Stomach (tissue), 9 donors: Measurements from ENCODE around the gene SLC6A3. TPM values are rescaled to one million over a fixed set of nuclear protein-coding genes. Genes with fewer than 3 reads are reported as not detected.

Experiments
- DNase-seq, 2 donors: peaks; one replicate each; pipeline versions ENCODE4 v3.0.0 to v3.0.0-alpha.2; 2013 to 2019
- H3K27ac ChIP-seq, 5 donors: fragments of 200-600 bp in 4 of 5; sonication (generic) in 4 of 5; one replicate each; pipeline ENCODE4 v1.5.1; 2013 to 2019; ENCODE audit warnings: mild to moderate bottlenecking in 1 of 5, moderate library complexity in 1 of 5
- H3K27me3 ChIP-seq, 3 donors: fragments of 200-600 bp; sonication (generic); one replicate each; pipeline ENCODE4 v1.5.1; 2017 to 2019; ENCODE audit warnings: mixed run types in 1 of 3
- H3K36me3 ChIP-seq, 4 donors: fragments of 200-600 bp; sonication (generic); 1 replicate in 3 of 4; 2 replicates in 1 of 4; pipeline ENCODE4 v1.5.1; 2016 to 2019
- H3K4me1 ChIP-seq, 4 donors: fragments of 200-600 bp; sonication (generic); one replicate each; pipeline ENCODE4 v1.5.1; 2016 to 2019
- H3K4me3 ChIP-seq, 4 donors: fragments of 200-600 bp; sonication (generic) in 3 of 4; one replicate each; pipeline ENCODE4 v1.5.1; 2016 to 2019; ENCODE audit warnings: mild to moderate bottlenecking in 1 of 4
- H3K9me3 ChIP-seq, 4 donors: fragments of 200-600 bp; sonication (generic); one replicate each; pipeline ENCODE4 v1.5.1; 2016 to 2019
- EP300 ChIP-seq: sonication (generic); formaldehyde crosslinking; IDR thresholded peaks from one replicate; pipeline ENCODE4 v1.6.1; 2017; ENCODE audit warnings: antibody characterized with exemption
- POLR2A ChIP-seq, 4 donors: fragments of 450-650 bp; IDR thresholded peaks; one replicate each; pipeline ENCODE4 v1.6.1; 2016; ENCODE audit warnings: antibody characterized with exemption in 4 of 4, control low read depth in 2 of 4, mild to moderate bottlenecking in 1 of 4, moderate library complexity in 1 of 4
- POLR2AphosphoS5 ChIP-seq, 3 donors: sonication (generic); formaldehyde crosslinking; IDR thresholded peaks; one replicate each; pipeline ENCODE4 v1.6.1; 2016; ENCODE audit warnings: antibody characterized with exemption in 3 of 3
- WGBS, 5 donors: extraction: QIAGEN DNeasy Blood & Tissue Kit in 3 of 5; methylation state at CpG; one replicate each; pipeline versions ENCODE4 v1.1.5 to v1.1.7; 2013 to 2018; 5-methylcytosine and 5-hydroxymethylcytosine counted together
- intact Hi-C: fragments of 100-400 bp; cut with DNase I; formaldehyde crosslinking; loops from one replicate; pipeline ENCODE4 v1.15.1; 2023; ENCODE audit warnings: low total_unique reads
- polyA plus RNA-seq, 3 donors: library from polyadenylated mRNA; stranded (reverse); fragments of 200-250 nt; gene quantifications; one replicate each; pipeline ENCODE4 v1.2.3, GENCODE V29; 2013
- total RNA-seq, 5 donors: library from RNA; depleted of rRNA; stranded (reverse); fragments of >200 nt; gene quantifications; one replicate each; pipeline versions ENCODE4 v1.1.0 to v1.2.3, GENCODE V29; 2014 to 2016
- TF ChIP-seq, protein P1 (sequence below), 7 experiments: fragments of 450-650 bp in 4 of 7; fragments of 200-600 bp in 3 of 7; sonication (generic) in 3 of 7; IDR thresholded peaks; one replicate each; pipeline ENCODE4 v1.5.1; 2016 to 2019; ENCODE audit warnings: antibody characterized with exemption in 7 of 7, control low read depth in 2 of 7, mild to moderate bottlenecking in 1 of 7
- donor health status: healthy with polysubstance abuse.
- donor health status: Bipolar disorder and iron deficiency.
- donor health status: healthy.

The SLC6A3 gene
- total and polyA plus RNA-seq, 8 donors, result 0.05 TPM; not detected in 7

DNA sequence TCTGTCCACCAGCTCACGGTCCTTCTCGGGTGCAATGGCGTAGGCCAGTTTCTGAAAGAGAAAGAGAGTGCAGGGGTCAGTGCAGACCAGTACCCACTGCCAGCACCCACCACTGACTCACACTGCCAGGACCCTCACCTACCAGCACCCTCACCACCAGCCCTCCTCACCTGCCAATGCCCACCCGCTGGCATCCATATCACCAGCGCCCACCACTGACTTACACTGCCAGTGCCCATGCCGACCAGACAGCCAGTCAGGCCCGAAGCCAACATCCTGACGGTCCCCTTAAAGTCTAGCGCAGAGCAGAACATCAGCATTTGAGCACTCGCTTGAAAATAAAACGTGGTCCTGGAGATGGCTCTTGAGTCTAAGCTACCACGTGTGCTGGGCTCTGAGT, 44.3 kb downstream of the SLC6A3 start:
- intact Hi-C loops, result no loop called here
- H3K4me1 ChIP-seq, result no peaks in the 10 kb centered on the region
- WGBS, 5 donors, result 76 to 91% (median 78%) methylated on average over 11 to 12 of the region's 12 CpGs
- no peak for DNase-seq
- H3K27me3 ChIP-seq, result peaks cover 0 to 51% (median 0%) of the 10 kb centered on the region in 3 donors
- no peak for TF ChIP-seq POLR2AphosphoS5 (IDR thresholded peaks at IDR 0.05)
- TF ChIP-seq EP300, result no peak
- no peak for TF ChIP-seq POLR2A (IDR thresholded peaks at IDR 0.05)
- TF ChIP-seq, protein P1, sequence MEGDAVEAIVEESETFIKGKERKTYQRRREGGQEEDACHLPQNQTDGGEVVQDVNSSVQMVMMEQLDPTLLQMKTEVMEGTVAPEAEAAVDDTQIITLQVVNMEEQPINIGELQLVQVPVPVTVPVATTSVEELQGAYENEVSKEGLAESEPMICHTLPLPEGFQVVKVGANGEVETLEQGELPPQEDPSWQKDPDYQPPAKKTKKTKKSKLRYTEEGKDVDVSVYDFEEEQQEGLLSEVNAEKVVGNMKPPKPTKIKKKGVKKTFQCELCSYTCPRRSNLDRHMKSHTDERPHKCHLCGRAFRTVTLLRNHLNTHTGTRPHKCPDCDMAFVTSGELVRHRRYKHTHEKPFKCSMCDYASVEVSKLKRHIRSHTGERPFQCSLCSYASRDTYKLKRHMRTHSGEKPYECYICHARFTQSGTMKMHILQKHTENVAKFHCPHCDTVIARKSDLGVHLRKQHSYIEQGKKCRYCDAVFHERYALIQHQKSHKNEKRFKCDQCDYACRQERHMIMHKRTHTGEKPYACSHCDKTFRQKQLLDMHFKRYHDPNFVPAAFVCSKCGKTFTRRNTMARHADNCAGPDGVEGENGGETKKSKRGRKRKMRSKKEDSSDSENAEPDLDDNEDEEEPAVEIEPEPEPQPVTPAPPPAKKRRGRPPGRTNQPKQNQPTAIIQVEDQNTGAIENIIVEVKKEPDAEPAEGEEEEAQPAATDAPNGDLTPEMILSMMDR (IDR thresholded peaks at IDR 0.05), result no peak
- H3K27ac ChIP-seq, result no peak overlapping the region
- H3K36me3 ChIP-seq, result no peaks in the 10 kb centered on the region
- peaks cover 0 to 14% (median 8%) of the 10 kb centered on the region in 4 donors for H3K9me3 ChIP-seq
- H3K4me3 ChIP-seq, result no peak overlapping the region

DNA sequence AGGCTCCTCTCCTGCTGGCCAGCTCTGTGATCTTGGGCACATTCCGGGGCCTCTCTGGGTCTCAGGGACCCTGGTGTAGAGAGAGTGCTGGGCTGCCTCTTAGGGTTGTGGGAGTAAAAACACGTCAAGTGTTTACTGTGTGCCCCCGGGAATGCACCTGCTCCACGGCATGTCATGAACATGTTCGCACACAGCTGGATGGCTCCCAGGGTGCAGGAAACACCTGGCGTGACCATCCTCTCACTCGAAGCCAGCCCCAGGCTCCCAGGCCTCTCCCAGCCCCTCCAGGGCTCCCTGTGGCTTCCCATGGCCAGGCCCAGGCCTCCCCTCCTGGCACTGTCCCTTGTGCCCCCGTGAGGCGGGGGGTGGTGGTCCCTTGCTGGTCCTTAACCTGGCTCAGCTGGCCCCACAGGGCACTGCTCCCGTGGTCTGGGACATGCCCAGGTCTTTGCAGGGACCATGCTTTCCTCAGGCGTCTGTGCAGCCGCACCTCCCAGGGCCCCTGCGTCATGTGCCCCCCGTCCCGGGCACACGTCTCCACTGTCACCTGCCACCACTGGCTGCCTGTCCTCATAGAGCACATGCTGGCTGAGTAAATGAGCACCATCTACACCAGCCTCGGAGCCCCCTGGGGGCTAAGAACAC, 44.9 kb downstream of the SLC6A3 start:
- Histone ChIP-seq H3K36me3 (no peaks in the 10 kb centered on the region), H3K4me1 (no peaks in the 10 kb centered on the region), H3K27me3 (peaks cover 0 to 57% (median 6%) of the 10 kb centered on the region in 3 donors), H3K27ac (no peak overlapping the region), H3K4me3 (no peak overlapping the region), H3K9me3 (peaks cover 0 to 14% (median 8%) of the 10 kb centered on the region in 4 donors)
- DNase-seq, result no peak
- WGBS, 5 donors, result 73 to 85% (median 76%) methylated on average over 16 to 17 of the region's 17 CpGs
- intact Hi-C loops, result no loop called here
- TF ChIP-seq, protein P1 (IDR thresholded peaks at IDR 0.05), result no peak
- TF ChIP-seq POLR2AphosphoS5 (IDR thresholded peaks at IDR 0.05), result no peak
- TF ChIP-seq EP300, result no peak
- TF ChIP-seq POLR2A (IDR thresholded peaks at IDR 0.05), result no peak

DNA sequence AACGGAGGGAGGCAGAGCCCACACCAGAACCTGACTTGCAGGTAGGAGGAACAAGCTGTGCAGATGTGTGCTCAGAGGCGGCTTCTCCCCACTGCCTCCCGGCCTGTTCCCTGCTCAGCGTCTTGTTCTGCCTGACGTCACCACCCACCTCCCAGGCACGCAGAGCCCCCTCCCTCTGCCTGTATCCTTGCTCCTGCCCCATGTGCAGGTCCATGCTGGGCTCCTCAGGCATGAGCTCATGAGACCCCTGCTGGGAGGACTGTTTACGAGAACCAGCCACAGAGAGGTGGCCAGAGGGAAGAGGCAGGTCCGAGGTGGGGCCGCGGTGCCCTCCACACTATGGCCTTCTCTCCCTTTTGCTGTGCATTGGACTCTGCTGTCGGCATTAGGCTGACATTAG, 45.5 kb downstream of the SLC6A3 start:
- no peak for TF ChIP-seq POLR2AphosphoS5 (IDR thresholded peaks at IDR 0.05)
- TF ChIP-seq, protein P1 (IDR thresholded peaks at IDR 0.05), result no peak
- no peak for TF ChIP-seq POLR2A (IDR thresholded peaks at IDR 0.05)
- TF ChIP-seq EP300, result no peak
- Histone ChIP-seq H3K4me3 (no peak overlapping the region), H3K9me3 (peaks cover 0 to 14% (median 8%) of the 10 kb centered on the region in 4 donors), H3K36me3 (no peaks in the 10 kb centered on the region), H3K27ac (no peak overlapping the region), H3K27me3 (peaks cover 0 to 62% (median 7%) of the 10 kb centered on the region in 3 donors), H3K4me1 (no peaks in the 10 kb centered on the region)
- intact Hi-C loops, result no loop called here
- WGBS, 5 donors, result 57 to 78% (median 69%) methylated on average over 6 to 11 of the region's 11 CpGs
- DNase-seq, result no peak

DNA sequence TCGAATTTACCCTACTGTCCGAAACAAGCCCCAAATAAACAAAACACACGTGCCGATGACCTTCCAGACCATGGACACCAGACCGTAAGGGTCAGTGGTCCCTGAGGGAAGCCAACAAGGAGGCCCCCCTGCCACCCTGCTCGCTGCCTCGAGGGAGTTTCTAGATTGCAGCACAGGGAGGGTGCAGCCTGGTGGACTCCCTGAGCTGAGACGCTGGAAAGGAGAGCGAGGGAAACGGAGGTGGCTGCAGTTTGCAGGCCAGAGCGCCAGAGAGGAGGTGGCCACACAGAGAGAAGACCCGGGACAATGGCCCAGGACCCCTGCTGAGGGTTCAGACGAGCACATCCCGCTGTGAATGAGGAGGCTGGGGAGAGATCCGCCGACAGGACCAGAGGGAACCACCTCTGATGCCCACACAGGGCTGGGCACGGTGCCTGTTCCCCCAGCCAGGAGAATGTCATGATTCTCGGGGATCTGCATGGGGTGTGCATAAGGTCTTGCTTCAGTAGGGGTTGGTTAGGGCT, 48.9 kb downstream of the SLC6A3 start:
- Histone ChIP-seq H3K4me1 (no peaks in the 10 kb centered on the region), H3K36me3 (no peaks in the 10 kb centered on the region), H3K27ac (no peak overlapping the region), H3K27me3 (peaks cover 0 to 76% (median 21%) of the 10 kb centered on the region in 3 donors), H3K4me3 (no peak overlapping the region), H3K9me3 (peaks cover 0 to 14% (median 8%) of the 10 kb centered on the region in 4 donors)
- intact Hi-C loops, result no loop called here
- no peak for DNase-seq
- WGBS, 5 donors, result 44 to 53% (median 46%) methylated on average over 18 of the region's 18 CpGs
- TF ChIP-seq POLR2AphosphoS5 (IDR thresholded peaks at IDR 0.05), result no peak
- TF ChIP-seq, protein P1 (IDR thresholded peaks at IDR 0.05), result no peak
- TF ChIP-seq EP300, result no peak
- TF ChIP-seq POLR2A (IDR thresholded peaks at IDR 0.05), result no peak
